Cardiac muscle cell (in vitro differentiated cells and primary cell): ENCODE results near the gene RBM14. TPM values are rescaled to one million over a fixed set of nuclear protein-coding genes. Genes with fewer than 3 reads are reported as not detected.
"Not testable (repeated sequence)": the region's sequence is repeated elsewhere in the genome, so short reads cannot be mapped to it uniquely, and the experiment has no call there.

Experiments used
- DNase-seq, 2 donors: peaks; one replicate each; pipeline versions ENCODE4 v3.0.0 to v3.0.0-alpha.2; 2010 to 2017; ENCODE audit warnings: low read depth in 1 of 2, low spot score in 1 of 2
- H3K27ac ChIP-seq: fragments of 200-600 bp; sonication (generic); 2 replicates; pipeline ENCODE4 v1.5.1; 2016
- H3K27me3 ChIP-seq: fragments of 200-600 bp; sonication (generic); 2 replicates; pipeline ENCODE4 v1.6.0; 2016; ENCODE audit warnings: control low read depth
- H3K36me3 ChIP-seq: fragments of 200-600 bp; sonication (generic); 2 replicates; pipeline ENCODE4 v1.5.1; 2016; ENCODE audit warnings: control low read depth
- H3K4me1 ChIP-seq: fragments of 200-600 bp; sonication (generic); 2 replicates; pipeline ENCODE4 v1.8.1; 2017; ENCODE audit warnings: low read depth, mild to moderate bottlenecking, mixed run types
- H3K4me3 ChIP-seq: fragments of 200-600 bp; sonication (generic); 2 replicates; pipeline ENCODE4 v1.5.1; 2016; ENCODE audit warnings: mild to moderate bottlenecking
- H3K9me3 ChIP-seq: fragments of 200-600 bp; sonication (generic); 2 replicates; pipeline ENCODE4 v1.5.1; 2017; ENCODE audit warnings: low read depth, mild to moderate bottlenecking, control low read depth
- polyA plus RNA-seq: library from polyadenylated mRNA; unstranded; fragments of >200 nt; fragmentation: Nextera tagmentation; extraction: Ambion mirVana; gene quantifications from 2 replicates; pipeline ENCODE4 v1.2.1, GENCODE V29; 2016
- total RNA-seq: library from RNA; depleted of rRNA; stranded (reverse); fragments of >200 nt; gene quantifications from 2 replicates; pipeline ENCODE4 v1.2.3, GENCODE V29; 2016
- TF ChIP-seq, protein P1 (sequence below): IDR thresholded peaks from 2 replicates; pipeline ENCODE4 v1.5.1; 2012; ENCODE audit warnings: low read depth, mild to moderate bottlenecking, low read length

Gene RBM14
- total and polyA plus RNA-seq, 2 experiments from 2014 or later: 90.6 to 111 TPM

DNA sequence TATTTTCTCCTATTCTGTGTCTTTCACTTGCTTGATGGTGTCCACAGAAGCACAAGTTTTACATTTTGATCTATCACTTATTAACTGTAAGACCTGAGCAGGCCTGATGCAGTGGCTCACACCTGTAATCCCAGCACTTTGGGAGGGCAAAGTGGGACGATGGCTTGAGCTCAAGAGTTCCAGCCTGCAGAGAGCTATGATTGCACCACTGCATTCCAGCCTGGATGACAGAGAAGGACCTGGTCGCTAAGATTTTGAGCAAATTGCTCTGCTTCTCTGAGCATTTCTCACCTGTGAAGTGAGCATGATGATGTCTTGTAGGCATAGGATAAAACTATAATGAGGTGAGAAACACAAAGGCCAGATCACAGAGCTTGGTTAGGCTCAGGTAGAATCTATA lies 30.3 kb upstream of the RBM14 start:
- DNase-seq: no peak
- Histone ChIP-seq H3K9me3 (no peaks in the 10 kb centered on the region), H3K4me1 (no peaks in the 10 kb centered on the region), H3K27me3 (no peaks in the 10 kb centered on the region), H3K27ac (no peak overlapping the region), H3K4me3 (no peak overlapping the region), H3K36me3 (no peaks in the 10 kb centered on the region)
- TF ChIP-seq, protein P1, sequence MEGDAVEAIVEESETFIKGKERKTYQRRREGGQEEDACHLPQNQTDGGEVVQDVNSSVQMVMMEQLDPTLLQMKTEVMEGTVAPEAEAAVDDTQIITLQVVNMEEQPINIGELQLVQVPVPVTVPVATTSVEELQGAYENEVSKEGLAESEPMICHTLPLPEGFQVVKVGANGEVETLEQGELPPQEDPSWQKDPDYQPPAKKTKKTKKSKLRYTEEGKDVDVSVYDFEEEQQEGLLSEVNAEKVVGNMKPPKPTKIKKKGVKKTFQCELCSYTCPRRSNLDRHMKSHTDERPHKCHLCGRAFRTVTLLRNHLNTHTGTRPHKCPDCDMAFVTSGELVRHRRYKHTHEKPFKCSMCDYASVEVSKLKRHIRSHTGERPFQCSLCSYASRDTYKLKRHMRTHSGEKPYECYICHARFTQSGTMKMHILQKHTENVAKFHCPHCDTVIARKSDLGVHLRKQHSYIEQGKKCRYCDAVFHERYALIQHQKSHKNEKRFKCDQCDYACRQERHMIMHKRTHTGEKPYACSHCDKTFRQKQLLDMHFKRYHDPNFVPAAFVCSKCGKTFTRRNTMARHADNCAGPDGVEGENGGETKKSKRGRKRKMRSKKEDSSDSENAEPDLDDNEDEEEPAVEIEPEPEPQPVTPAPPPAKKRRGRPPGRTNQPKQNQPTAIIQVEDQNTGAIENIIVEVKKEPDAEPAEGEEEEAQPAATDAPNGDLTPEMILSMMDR: no peak

DNA sequence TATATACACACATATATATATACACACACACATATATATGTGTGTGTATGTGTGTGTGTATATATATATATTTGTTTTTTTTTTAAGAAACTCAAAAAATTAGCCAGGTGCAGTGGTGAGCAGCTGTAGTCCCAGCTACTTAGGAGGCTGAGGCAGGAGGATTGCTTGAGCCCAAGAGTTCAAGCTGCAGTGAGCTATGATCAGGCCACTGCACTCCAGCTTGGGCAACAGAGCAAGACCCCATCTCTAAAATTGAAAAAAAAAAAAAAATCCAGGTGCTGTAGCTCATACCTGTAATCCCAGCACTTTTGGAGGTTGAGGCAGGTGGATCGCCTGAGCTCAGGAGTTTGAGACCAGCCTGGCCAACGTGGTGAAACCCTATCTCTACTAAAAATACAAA lies 27.1 kb upstream of the RBM14 start:
- not testable (repeated sequence) for H3K36me3 ChIP-seq, DNase-seq, H3K27ac ChIP-seq, H3K4me3 ChIP-seq, H3K27me3 ChIP-seq, H3K9me3 ChIP-seq, H3K4me1 ChIP-seq

DNA sequence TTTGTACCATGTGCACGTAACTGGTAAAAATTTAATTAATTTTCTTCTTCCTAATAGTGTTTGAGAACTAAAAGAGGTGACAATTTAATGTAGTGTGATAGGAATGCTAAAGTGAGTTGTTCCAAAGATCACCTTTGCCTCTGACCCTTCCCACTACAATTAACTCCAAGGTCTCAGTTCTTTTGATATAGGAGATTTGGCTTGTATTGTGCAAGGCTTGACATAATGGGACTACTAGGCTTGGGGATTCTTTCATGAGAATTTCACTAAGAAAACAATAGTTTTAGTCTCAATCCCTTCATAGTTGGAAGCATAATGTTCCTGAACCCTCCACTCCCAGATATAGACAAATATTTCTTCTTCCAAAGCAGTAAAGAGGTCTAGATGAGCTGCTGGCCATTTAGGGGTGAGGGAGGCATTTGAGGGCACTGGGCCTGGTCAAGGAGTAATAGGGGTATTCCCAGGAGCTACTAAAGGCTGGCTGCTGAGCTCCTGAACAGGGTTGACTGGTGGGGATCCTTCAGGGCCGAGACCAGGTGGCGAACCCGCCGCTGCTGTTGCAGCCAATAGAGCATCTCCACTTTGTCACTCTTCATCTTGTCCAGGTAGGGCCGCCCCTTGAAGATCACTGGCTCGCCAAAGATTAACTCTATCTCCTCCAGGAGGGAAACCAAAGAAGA lies 26.3 kb upstream of the RBM14 start:
- Histone ChIP-seq H3K4me3 (no peak overlapping the region), H3K4me1 (peaks cover 7% of the 10 kb centered on the region), H3K36me3 (no peaks in the 10 kb centered on the region), H3K27ac (no peak overlapping the region), H3K27me3 (no peaks in the 10 kb centered on the region), H3K9me3 (no peaks in the 10 kb centered on the region)
- no peak for DNase-seq
- TF ChIP-seq, protein P1: no peak

DNA sequence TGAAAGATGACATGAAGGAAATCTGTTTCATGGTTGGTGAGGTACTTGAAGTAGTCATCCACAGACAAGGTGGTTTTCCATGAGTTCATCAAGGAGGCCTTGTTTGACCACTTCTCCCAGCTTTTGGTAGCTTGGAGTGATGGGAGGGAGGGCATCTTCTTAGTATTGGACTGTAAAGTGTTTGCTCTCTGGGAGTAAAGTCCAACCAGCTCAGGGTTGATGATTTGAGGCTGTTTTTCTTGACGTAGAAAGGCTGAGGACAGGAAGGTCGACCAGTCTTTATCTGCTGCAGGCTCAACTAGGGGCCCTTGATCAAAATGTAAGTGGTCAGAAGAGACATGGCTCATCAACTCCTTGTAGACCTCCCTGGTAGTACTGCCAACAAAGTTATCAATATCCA lies 25.3 kb upstream of the RBM14 start:
- peaks cover 7% of the 10 kb centered on the region for H3K4me1 ChIP-seq
- H3K27me3 ChIP-seq: no peaks in the 10 kb centered on the region
- H3K27ac ChIP-seq: no peak overlapping the region
- no peaks in the 10 kb centered on the region for H3K36me3 ChIP-seq
- H3K4me3 ChIP-seq: no peak overlapping the region
- H3K9me3 ChIP-seq: no peaks in the 10 kb centered on the region
- DNase-seq: no peak
- TF ChIP-seq, protein P1: no peak

DNA sequence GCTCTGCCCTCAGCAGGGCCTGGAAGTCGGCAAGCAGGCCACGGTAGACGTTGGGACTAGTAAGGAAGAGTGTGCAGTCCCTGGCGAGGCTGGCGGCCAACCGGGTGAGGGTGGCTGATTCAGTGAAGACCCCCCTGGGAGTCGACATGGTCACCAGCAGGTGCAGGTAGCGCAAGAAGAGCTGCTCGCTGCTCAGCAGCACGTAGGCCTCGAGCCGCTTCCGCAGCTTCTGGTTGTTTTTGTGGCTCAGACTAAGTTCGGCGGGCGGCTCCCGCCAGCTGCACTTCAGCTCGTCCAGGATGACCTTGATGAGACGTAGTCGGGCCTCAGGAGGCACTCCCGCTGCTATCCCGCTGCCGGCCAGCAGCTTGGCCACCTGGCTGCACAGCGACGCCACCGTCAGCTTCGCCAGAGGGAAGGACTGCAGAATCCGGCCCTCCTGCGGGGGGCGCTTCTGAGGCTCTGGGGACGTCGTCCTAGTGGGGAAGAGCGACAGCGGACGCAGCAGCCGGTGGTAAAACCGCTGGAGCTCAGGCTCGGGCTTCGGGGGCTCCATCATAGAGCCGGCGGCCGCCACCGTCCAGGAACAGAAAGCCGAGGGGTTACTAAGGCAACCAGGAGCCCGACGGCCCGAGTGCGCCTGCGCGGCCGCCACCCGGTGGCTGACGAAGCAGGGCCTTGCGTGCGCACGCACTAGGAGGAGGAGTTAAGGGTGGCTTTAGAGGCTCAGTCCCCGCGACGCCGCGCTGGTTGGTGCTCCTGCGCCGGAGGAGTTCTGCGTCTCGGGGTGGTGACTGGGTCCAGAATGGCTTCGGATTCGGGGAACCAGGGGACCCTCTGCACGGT lies 23.8 kb upstream of the RBM14 start, which contains the start of the genes CCDC87 and CCS:
TSS of gene CCDC87 (minus strand) at position 607 of the 846 bp plus-strand sequence. CDS start at position 559, 48 bp downstream.
TSS of gene CCS (plus strand) at position 729 of the 846 bp plus-strand sequence. CDS start at position 806, 77 bp downstream.
- Histone ChIP-seq H3K4me3 (peak within 1 kb of the TSS; percentile 57), H3K27me3 (no peaks in the 10 kb centered on the region), H3K27ac (peak within 1 kb of the TSS; percentile 72), H3K9me3 (no peaks in the 10 kb centered on the region), H3K4me1 (peaks cover 7% of the 10 kb centered on the region), H3K36me3 (no peaks in the 10 kb centered on the region)
- TF ChIP-seq, protein P1: peak; percentile 65
- peak; percentile 97 for DNase-seq

DNA sequence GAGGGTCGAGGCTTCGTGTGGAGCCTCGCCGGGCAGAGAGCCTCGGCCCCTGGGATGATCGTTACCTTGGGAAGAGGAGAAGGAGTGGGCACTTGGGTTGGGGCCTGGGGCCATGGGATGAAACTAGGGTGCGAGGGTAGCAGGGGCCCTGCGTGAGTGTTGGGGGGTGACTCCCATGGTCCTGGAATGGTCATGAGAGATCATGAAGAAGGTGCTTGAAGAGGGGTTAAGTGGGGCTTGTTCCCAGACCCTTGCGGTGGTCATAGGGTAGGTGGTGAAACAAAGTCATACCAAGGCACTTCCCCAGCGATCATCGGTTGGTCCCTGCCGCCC lies 23.2 kb upstream of the RBM14 start:
- H3K27ac ChIP-seq: peak overlapping the region; percentile 72
- H3K36me3 ChIP-seq: no peaks in the 10 kb centered on the region
- peaks cover 7% of the 10 kb centered on the region for H3K4me1 ChIP-seq
- DNase-seq: peak in 1 of 2 donors; percentile 2
- no peaks in the 10 kb centered on the region for H3K27me3 ChIP-seq
- TF ChIP-seq, protein P1: no peak
- peak overlapping the region; percentile 57 for H3K4me3 ChIP-seq
- no peaks in the 10 kb centered on the region for H3K9me3 ChIP-seq
